ENCODE results near the gene ROR1. TPM values are rescaled to one million over a fixed set of nuclear protein-coding genes. Genes with fewer than 3 reads are reported as not detected.

ROR1 gene
- total RNA-seq, 1 donor from 2014 or later: 131 TPM

DNA sequence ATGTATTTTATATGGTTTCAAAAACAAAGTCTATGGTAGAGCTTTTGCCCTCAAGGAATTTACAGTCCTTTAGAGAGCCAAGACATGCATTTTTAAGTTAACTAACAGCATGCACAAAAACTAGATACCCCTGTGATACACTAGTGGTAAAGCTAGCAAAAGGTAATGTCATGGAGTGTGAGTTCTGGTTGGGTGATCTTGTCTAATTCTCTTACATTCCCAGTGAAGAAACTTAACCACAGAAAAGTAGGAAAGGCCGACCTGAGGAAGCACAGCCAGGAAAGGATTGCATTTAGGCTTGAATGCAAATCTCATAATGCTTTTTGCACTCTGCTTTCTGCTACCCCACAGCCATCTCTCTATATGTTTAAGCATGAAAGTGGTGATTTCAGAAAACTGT is 202.2 kb downstream of the ROR1 start:
- TF ChIP-seq, protein P1, sequence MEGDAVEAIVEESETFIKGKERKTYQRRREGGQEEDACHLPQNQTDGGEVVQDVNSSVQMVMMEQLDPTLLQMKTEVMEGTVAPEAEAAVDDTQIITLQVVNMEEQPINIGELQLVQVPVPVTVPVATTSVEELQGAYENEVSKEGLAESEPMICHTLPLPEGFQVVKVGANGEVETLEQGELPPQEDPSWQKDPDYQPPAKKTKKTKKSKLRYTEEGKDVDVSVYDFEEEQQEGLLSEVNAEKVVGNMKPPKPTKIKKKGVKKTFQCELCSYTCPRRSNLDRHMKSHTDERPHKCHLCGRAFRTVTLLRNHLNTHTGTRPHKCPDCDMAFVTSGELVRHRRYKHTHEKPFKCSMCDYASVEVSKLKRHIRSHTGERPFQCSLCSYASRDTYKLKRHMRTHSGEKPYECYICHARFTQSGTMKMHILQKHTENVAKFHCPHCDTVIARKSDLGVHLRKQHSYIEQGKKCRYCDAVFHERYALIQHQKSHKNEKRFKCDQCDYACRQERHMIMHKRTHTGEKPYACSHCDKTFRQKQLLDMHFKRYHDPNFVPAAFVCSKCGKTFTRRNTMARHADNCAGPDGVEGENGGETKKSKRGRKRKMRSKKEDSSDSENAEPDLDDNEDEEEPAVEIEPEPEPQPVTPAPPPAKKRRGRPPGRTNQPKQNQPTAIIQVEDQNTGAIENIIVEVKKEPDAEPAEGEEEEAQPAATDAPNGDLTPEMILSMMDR (IDR thresholded peaks at IDR 0.05): no peak
- Mint-ChIP-seq H3K27ac (ENCODE audit: unreplicated experiment) (peak overlapping the region; percentile 77), H3K9me3 (ENCODE audit: low read depth) (peaks cover 5% of the 10 kb centered on the region), H3K4me3 (ENCODE audit: unreplicated experiment) (no peak overlapping the region), H3K27me3 (ENCODE audit: low read depth) (no peaks in the 10 kb centered on the region), H3K36me3 (ENCODE audit: low read depth) (peaks cover 13% of the 10 kb centered on the region), H3K4me1 (ENCODE audit: low read depth) (peaks cover 71% of the 10 kb centered on the region)
- DNase-seq (ENCODE audit: low spot score): no peak

DNA sequence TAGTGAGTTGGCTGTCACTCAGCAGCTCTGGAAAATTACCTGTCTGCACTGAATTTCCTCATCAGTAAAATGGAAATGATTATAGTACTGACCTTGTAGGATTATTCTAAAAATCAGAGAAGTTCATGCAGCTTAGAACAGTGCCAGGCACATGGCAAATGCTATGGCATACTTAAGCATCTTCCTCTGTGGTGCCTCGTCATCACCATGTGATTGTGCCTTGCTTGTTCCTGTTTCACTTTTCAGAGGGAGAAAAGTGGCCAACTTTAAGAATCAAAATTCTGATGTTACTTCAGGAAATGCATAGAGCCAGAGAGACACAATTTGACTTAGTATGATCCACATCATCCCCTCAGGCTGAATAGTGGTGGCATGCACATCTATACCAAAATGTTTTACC is 203.6 kb downstream of the ROR1 start:
- TF ChIP-seq, protein P1 (IDR thresholded peaks at IDR 0.05): no peak
- Mint-ChIP-seq H3K27me3 (ENCODE audit: low read depth) (no peaks in the 10 kb centered on the region), H3K4me1 (ENCODE audit: low read depth) (peaks cover 73% of the 10 kb centered on the region), H3K27ac (ENCODE audit: unreplicated experiment) (no peak overlapping the region), H3K36me3 (ENCODE audit: low read depth) (peaks cover 13% of the 10 kb centered on the region), H3K4me3 (ENCODE audit: unreplicated experiment) (no peak overlapping the region), H3K9me3 (ENCODE audit: low read depth) (peaks cover 5% of the 10 kb centered on the region)
- DNase-seq (ENCODE audit: low spot score): no peak

DNA sequence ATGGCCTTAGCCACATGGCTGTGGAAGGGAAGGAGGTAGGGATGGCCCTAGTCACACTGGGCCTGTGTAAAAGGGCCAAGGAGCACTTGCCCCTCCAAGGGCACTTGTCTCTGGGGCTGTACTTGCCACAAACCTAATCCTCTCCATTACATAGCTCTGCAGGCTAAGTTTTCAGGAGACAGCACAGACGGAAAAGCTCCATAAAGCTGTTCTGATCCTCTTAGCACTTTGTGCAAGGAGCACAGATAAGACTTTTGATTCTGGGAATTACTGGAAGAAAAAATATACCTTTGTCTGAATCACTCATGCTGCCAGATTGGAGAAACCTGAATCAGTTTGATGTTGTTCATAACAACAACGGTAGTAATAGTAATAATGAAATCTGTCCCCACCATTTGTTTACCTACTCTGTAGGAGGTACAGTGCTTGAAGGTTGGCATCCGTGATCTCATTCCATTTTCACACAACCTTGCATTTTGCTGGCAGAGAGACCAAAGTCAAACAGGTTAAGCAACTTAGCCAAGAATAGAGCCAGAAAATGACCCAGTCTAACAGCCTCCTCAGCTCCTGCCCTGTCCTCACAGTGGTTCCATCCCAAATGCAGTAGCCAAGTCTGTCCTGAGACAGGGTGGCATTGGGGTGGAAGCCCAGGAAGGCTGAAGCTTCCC is 207.1 kb downstream of the ROR1 start:
- DNase-seq (ENCODE audit: low spot score): no peak
- Mint-ChIP-seq H3K27ac (ENCODE audit: unreplicated experiment) (no peak overlapping the region), H3K4me1 (ENCODE audit: low read depth) (peaks cover 79% of the 10 kb centered on the region), H3K9me3 (ENCODE audit: low read depth) (no peaks in the 10 kb centered on the region), H3K4me3 (ENCODE audit: unreplicated experiment) (no peak overlapping the region), H3K36me3 (ENCODE audit: low read depth) (peaks cover 8% of the 10 kb centered on the region), H3K27me3 (ENCODE audit: low read depth) (no peaks in the 10 kb centered on the region)
- TF ChIP-seq, protein P1 (IDR thresholded peaks at IDR 0.05): no peak

- Mint-ChIP-seq H3K36me3 (ENCODE audit: low read depth) (peaks cover 8% of the 10 kb centered on the region), H3K4me3 (ENCODE audit: unreplicated experiment) (no peak overlapping the region), H3K27me3 (ENCODE audit: low read depth) (no peaks in the 10 kb centered on the region), H3K27ac (ENCODE audit: unreplicated experiment) (peak overlapping the region; percentile 29), H3K4me1 (ENCODE audit: low read depth) (peaks cover 79% of the 10 kb centered on the region), H3K9me3 (ENCODE audit: low read depth) (no peaks in the 10 kb centered on the region)
- TF ChIP-seq, protein P1 (IDR thresholded peaks at IDR 0.05): no peak
- no peak for DNase-seq (ENCODE audit: low spot score)
Observed at GRCh38 chr1:63981408-63981773, 207.6 kb downstream of the ROR1 start.

DNA sequence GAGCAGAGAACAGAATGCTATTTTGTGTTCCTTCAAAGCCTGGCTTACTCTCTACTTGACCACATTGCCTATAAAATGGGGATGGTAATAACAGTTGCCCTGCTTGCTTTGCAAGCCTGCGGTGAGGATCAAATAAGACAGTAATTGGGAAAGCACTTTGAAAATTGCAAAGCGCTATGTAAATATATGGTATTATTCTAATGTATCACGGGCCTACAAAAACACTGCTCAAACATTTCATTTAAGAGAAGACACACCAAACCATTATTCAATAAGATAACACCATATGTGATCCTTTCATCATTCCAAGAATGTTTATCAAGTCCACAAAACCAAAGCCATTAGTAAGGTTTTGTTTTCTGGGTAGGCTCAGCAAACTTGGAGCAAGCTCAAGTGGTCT is 208.4 kb downstream of the ROR1 start:
- Mint-ChIP-seq H3K36me3 (ENCODE audit: low read depth) (peaks cover 4% of the 10 kb centered on the region), H3K4me1 (ENCODE audit: low read depth) (peaks cover 81% of the 10 kb centered on the region), H3K4me3 (ENCODE audit: unreplicated experiment) (no peak overlapping the region), H3K27me3 (ENCODE audit: low read depth) (no peaks in the 10 kb centered on the region), H3K27ac (ENCODE audit: unreplicated experiment) (peak overlapping the region; percentile 25), H3K9me3 (ENCODE audit: low read depth) (no peaks in the 10 kb centered on the region)
- no peak for DNase-seq (ENCODE audit: low spot score)
- TF ChIP-seq, protein P1 (IDR thresholded peaks at IDR 0.05): no peak
